ACC112 (cell line): Measurements from ENCODE around the gene KIAA1549.

ENCODE experiments used
- H2AFZ ChIP-seq: fragments of 200-600 bp; sonication (generic); one replicate; pipeline ENCODE4 v1.6.0; 2017; ENCODE audit warnings: antibody characterized with exemption, low read length; ENCODE audit not compliant: unreplicated experiment
- H3K27ac ChIP-seq: fragments of 200-600 bp; sonication (generic); 2 replicates; pipeline ENCODE4 v1.5.1; 2014; ENCODE audit warnings: low read depth, mild to moderate bottlenecking, antibody characterized with exemption, low read length, moderate library complexity
- H3K27me3 ChIP-seq: fragments of 200-600 bp; sonication (generic); 2 replicates; pipeline ENCODE4 v1.6.1; 2014; ENCODE audit warnings: mild to moderate bottlenecking, antibody characterized with exemption, low read length, moderate library complexity, mixed read lengths; ENCODE audit not compliant: insufficient read depth
- H3K36me3 ChIP-seq: fragments of 200-600 bp; sonication (generic); 2 replicates; pipeline ENCODE4 v1.6.1; 2016; ENCODE audit warnings: mild to moderate bottlenecking, antibody characterized with exemption, low read length, moderate library complexity, mixed read lengths; ENCODE audit not compliant: insufficient read depth
- H3K4me1 ChIP-seq: fragments of 200-600 bp; sonication (generic); one replicate; pipeline ENCODE4 v1.6.1; 2016; ENCODE audit warnings: low read length, mixed read lengths; ENCODE audit not compliant: insufficient read depth, unreplicated experiment, control insufficient read depth
- H3K4me3 ChIP-seq: fragments of 200-600 bp; sonication (generic); 2 replicates; pipeline ENCODE4 v1.5.1; 2014; ENCODE audit warnings: mild to moderate bottlenecking, low read depth, low read length
- H3K79me2 ChIP-seq: fragments of 200-600 bp; sonication (generic); one replicate; pipeline ENCODE4 v1.6.0; 2016; ENCODE audit warnings: low read length; ENCODE audit not compliant: control insufficient read depth, unreplicated experiment, insufficient read depth

The KIAA1549 gene

DNA sequence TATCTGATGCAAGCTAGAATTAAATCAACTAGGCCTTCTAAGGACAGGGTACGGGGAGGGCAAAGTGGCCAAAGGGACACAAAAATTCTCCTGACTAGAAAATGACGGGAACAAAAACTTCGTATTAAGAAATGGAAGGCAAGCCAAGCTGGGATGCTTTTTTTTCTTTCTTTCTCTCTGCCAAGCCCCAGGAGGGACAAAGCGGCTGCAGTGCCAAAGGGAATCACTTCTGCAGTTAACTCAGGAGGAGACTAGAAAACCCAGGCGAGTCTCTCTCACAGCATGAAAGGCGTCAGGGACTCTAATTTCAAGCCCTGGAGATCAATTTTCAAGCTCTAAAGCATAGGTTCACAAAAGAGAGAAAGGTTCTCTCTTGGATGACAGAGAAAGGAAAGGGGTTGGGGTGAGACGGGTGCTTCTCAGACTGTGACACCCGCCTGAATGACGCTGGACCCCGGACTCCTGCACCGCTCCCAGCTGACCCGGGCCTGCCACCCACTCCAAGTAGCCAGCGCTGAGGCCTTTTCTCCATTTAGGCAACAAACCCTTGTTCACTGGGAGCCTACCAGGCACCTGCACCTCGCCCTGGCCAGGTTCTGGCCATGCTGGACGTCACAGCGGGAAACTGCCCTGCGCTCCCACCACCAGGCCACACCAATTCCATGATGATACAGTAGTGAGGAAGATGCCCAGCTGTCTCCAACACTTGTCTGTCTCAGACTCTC, 56.5 kb downstream of the KIAA1549 start:
- H3K27ac ChIP-seq = no peak overlapping the region
- H3K79me2 ChIP-seq = no peaks in the 10 kb centered on the region
- no peaks in the 10 kb centered on the region for H3K27me3 ChIP-seq
- no peak overlapping the region for H3K4me3 ChIP-seq
- H3K36me3 ChIP-seq = no peaks in the 10 kb centered on the region
- no peak overlapping the region for H2AFZ ChIP-seq
- no peaks in the 10 kb centered on the region for H3K4me1 ChIP-seq

- H3K27ac ChIP-seq = no peak overlapping the region
- H3K36me3 ChIP-seq = no peaks in the 10 kb centered on the region
- no peaks in the 10 kb centered on the region for H3K79me2 ChIP-seq
- no peaks in the 10 kb centered on the region for H3K27me3 ChIP-seq
- no peak overlapping the region for H2AFZ ChIP-seq
- no peak overlapping the region for H3K4me3 ChIP-seq
- no peaks in the 10 kb centered on the region for H3K4me1 ChIP-seq
Measured at GRCh38 chr7:138921277-138921676, 59.9 kb downstream of the KIAA1549 start.

- Histone ChIP-seq H3K4me1 (no peaks in the 10 kb centered on the region), H2AFZ (no peak overlapping the region), H3K36me3 (no peaks in the 10 kb centered on the region), H3K27ac (no peak overlapping the region), H3K79me2 (no peaks in the 10 kb centered on the region), H3K27me3 (no peaks in the 10 kb centered on the region), H3K4me3 (no peak overlapping the region)
Measured at GRCh38 chr7:138919911-138920310, 61.3 kb downstream of the KIAA1549 start.

DNA sequence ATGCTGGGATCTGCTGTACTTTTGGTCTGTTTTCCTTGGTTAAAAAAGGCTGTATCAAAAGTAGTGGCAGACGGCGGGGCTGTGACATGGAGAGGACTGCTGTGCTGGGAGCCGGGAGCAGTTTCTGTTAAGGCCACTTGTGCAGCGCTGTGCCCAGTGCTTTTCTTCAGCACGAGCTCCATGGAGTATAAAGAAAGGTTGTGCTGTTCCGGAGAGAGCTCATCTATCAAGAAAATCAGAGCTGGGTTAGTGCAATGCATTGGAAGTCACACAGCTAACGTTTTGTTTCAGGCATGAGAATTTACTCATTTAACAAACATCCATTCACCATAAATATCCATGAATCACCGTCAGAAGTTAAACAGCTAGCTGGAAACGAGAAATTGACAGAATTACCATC, 62.0 kb downstream of the KIAA1549 start:
- H3K4me3 ChIP-seq = no peak overlapping the region
- no peaks in the 10 kb centered on the region for H3K79me2 ChIP-seq
- H2AFZ ChIP-seq = no peak overlapping the region
- no peaks in the 10 kb centered on the region for H3K4me1 ChIP-seq
- H3K36me3 ChIP-seq = no peaks in the 10 kb centered on the region
- H3K27ac ChIP-seq = no peak overlapping the region
- no peaks in the 10 kb centered on the region for H3K27me3 ChIP-seq

DNA sequence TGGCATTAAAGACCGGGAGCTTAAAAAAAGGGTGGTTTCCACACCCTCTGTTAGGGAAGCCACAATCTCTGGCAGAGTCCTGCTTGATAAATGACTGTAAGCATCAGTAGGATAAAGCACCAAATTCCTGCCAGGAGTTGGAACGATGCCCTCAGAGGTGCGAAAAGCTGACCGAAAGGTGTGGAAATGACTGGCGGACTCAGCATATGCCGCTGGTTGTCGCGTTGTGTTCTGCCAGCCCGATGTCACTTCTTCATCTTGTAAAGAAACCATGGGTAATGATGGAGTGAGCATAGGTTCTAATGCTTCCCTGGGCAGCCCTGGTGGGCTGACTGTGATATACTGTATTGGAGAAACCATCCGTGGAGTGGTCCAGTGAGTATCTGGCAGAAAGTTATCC, 62.4 kb downstream of the KIAA1549 start:
- Histone ChIP-seq H2AFZ (no peak overlapping the region), H3K4me1 (no peaks in the 10 kb centered on the region), H3K4me3 (no peak overlapping the region), H3K36me3 (no peaks in the 10 kb centered on the region), H3K27ac (no peak overlapping the region), H3K79me2 (no peaks in the 10 kb centered on the region), H3K27me3 (no peaks in the 10 kb centered on the region)

DNA sequence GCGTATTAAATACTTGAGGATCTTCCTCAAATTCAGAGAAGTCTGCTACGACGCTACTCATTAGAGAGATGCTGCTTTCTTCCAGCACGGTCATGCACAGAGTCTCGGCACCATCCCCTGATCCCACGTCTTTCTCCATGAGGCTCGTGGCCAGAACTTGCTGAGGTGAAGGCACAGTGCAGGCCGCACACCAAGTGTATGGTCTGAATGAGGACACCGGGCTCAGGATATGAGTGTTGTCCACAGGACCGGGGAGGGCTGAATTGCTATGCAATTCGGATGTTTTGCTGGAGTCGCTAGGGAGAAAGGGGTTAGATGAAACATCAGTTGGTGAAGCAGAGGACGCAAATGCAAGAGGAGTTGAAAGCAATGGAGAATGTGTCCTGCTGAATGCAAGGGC, 63.0 kb downstream of the KIAA1549 start:
- no peak overlapping the region for H3K27ac ChIP-seq
- no peaks in the 10 kb centered on the region for H3K4me1 ChIP-seq
- no peak overlapping the region for H2AFZ ChIP-seq
- no peaks in the 10 kb centered on the region for H3K79me2 ChIP-seq
- no peaks in the 10 kb centered on the region for H3K27me3 ChIP-seq
- H3K36me3 ChIP-seq = no peaks in the 10 kb centered on the region
- no peak overlapping the region for H3K4me3 ChIP-seq

DNA sequence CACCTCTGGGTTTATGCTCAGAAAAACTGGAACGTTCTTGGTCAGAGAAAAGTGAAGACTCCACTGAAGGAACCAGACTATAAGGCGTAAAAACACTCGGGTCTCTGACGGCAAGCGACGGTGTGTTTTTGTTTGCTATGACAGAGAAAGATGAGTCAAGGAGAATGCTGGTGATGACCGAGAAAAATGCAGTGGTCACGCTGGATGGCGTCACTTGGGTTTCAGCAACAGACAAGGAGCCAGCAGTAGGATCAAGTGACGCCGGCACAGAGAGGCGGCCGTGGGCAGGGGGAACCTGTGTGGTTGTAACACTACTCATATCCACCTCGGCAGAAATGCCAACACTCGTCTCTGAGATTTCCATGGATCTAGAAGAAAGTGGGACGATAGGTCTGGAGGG, 63.4 kb downstream of the KIAA1549 start:
- H3K79me2 ChIP-seq = no peaks in the 10 kb centered on the region
- no peak overlapping the region for H2AFZ ChIP-seq
- H3K27ac ChIP-seq = no peak overlapping the region
- H3K4me3 ChIP-seq = no peak overlapping the region
- no peaks in the 10 kb centered on the region for H3K4me1 ChIP-seq
- H3K27me3 ChIP-seq = no peaks in the 10 kb centered on the region
- H3K36me3 ChIP-seq = no peaks in the 10 kb centered on the region

DNA sequence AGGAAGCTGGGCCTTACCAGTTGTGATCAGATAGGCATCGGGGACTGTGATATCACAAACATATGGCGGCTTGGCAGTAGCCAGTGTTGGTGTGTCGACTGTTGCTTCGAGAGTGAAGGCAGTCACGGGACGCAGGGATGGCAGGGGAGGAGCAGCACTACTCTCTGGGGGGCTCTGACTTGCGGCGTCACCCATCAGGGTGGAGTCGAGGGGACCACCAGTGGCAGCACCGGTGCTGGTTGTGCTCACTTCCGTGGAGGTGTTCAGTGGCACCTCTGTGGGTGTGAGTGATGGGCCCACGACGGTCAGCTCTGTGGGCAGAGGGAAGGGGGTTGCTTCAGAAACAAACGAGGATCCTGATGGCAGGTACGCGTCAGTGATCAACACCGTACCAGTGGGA, 64.5 kb downstream of the KIAA1549 start:
- no peaks in the 10 kb centered on the region for H3K27me3 ChIP-seq
- H3K4me1 ChIP-seq = no peaks in the 10 kb centered on the region
- H3K79me2 ChIP-seq = no peaks in the 10 kb centered on the region
- H3K36me3 ChIP-seq = no peaks in the 10 kb centered on the region
- no peak overlapping the region for H3K4me3 ChIP-seq
- H3K27ac ChIP-seq = no peak overlapping the region
- H2AFZ ChIP-seq = no peak overlapping the region

- H3K79me2 ChIP-seq = no peaks in the 10 kb centered on the region
- no peaks in the 10 kb centered on the region for H3K27me3 ChIP-seq
- H3K36me3 ChIP-seq = no peaks in the 10 kb centered on the region
- no peaks in the 10 kb centered on the region for H3K4me1 ChIP-seq
- no peak overlapping the region for H3K27ac ChIP-seq
- H2AFZ ChIP-seq = no peak overlapping the region
- H3K4me3 ChIP-seq = no peak overlapping the region
Measured at GRCh38 chr7:138916275-138916674, 64.9 kb downstream of the KIAA1549 start.

DNA sequence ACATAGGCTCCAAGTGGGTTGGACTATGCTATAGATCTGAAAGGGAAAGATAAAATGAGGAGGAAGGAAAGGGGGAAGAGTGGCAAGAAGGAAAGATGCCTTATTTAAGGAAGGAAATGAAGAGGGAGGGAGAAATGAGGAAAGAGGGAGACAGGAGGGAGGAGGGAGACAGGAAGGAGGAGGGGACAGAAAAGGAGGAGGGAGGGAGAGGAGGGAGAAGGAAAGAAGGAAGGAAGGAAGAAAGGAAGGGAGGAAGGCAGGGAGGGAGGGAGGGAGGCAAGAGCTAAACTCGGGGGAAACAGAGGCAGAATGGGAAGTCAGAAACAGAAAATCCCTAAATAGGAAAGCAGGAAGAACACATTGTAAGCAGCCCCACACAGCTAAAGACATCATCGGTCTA, 67.4 kb downstream of the KIAA1549 start:
- Histone ChIP-seq H3K27ac (no peak overlapping the region), H3K36me3 (no peaks in the 10 kb centered on the region)

GRCh38 chr7:138911007-138911406, 70.2 kb downstream of the KIAA1549 start:
- Histone ChIP-seq H3K79me2 (no peaks in the 10 kb centered on the region), H3K4me1 (no peaks in the 10 kb centered on the region), H3K4me3 (no peak overlapping the region), H3K27me3 (no peaks in the 10 kb centered on the region), H3K27ac (no peak overlapping the region), H2AFZ (no peak overlapping the region), H3K36me3 (no peaks in the 10 kb centered on the region)

More for the DNA sequence above, 67.4 kb downstream of the KIAA1549 start:
- H3K4me3 ChIP-seq = no peak overlapping the region
- H3K4me1 ChIP-seq = no peaks in the 10 kb centered on the region
- no peaks in the 10 kb centered on the region for H3K27me3 ChIP-seq
- H3K79me2 ChIP-seq = no peaks in the 10 kb centered on the region
- no peak overlapping the region for H2AFZ ChIP-seq
